OCI-LY1 (cell line): ENCODE results near the gene TRIM66.

Source experiments
- CTCF ChIP-seq: fragments of 200-600 bp; sonication (generic), shearing (Covaris generic); IDR thresholded peaks from 2 replicates; pipeline ENCODE4 v1.5.1; 2017; ENCODE audit warnings: mild to moderate bottlenecking, antibody characterized with exemption, low read length, moderate library complexity, mixed read lengths
- EZH2 ChIP-seq: fragments of 200-600 bp; sonication (generic), shearing (Covaris generic); IDR thresholded peaks from 2 replicates; pipeline ENCODE4 v1.8.0; 2017; ENCODE audit warnings: borderline replicate concordance, mixed run types, mild to moderate bottlenecking, antibody characterized with exemption, low read length, moderate library complexity, mixed read lengths

DNA sequence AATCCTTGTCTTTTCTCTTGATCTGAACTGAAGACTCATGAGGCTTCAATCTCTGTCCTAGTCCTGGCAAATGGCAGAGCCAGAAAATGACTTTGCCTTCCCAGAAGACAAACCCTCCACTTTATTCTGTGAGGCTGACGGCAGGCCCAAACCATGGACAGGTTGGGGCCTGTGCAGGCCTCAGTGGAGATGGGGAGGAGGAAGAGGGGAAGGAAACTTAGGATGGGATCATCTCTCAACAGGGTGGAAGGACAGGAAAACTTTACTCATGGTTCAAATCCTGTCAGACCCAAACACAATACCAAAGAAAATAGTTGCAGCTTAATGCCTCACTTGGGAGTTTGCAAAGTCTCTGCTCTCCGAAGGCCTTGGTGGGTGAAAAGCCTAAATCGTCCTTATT, 10.0 kb upstream of the TRIM66 start:
- TF ChIP-seq EZH2 (no peak), CTCF (no peak)
